Activated gamma-delta T cell treated with Interleukin-2 at 50 U/mL for 16 hours (primary cell): ENCODE data around the gene PREP.

ENCODE experiments used
- DNase-seq: peaks from one replicate; pipeline ENCODE4 v3.0.0-alpha.2; 2020

PREP gene

GRCh38 chr6:105304825-105305224, 98.1 kb downstream of the PREP start:
- no peak for DNase-seq

GRCh38 chr6:105304366-105304765, 98.5 kb downstream of the PREP start:
- no peak for DNase-seq

GRCh38 chr6:105302617-105303128, 100.2 kb downstream of the PREP start:
- no peak for DNase-seq

GRCh38 chr6:105301756-105302616, 100.9 kb downstream of the PREP start:
- DNase-seq = no peak

- no peak for DNase-seq
Measured at GRCh38 chr6:105301072-105301503, 101.8 kb downstream of the PREP start.

- DNase-seq = no peak
Measured at GRCh38 chr6:105300090-105300489, 102.8 kb downstream of the PREP start.

- no peak for DNase-seq
Measured at GRCh38 chr6:105294129-105294528, 108.8 kb downstream of the PREP start.

- DNase-seq = no peak
Measured at GRCh38 chr6:105292689-105293339, 110.1 kb downstream of the PREP start.

- DNase-seq = no peak
Measured at GRCh38 chr6:105291525-105291924, 111.4 kb downstream of the PREP start.

- no peak for DNase-seq
Measured at GRCh38 chr6:105282631-105283585, 120.0 kb downstream of the PREP start.

- DNase-seq = no peak
Measured at GRCh38 chr6:105280033-105280432, 122.8 kb downstream of the PREP start.

GRCh38 chr6:105279463-105279862, 123.4 kb downstream of the PREP start:
- no peak for DNase-seq

- DNase-seq = no peak
Measured at GRCh38 chr6:105278813-105279212, 124.1 kb downstream of the PREP start.

- no peak for DNase-seq
Measured at GRCh38 chr6:105278035-105278434, 124.8 kb downstream of the PREP start.

- DNase-seq = no peak
Measured at GRCh38 chr6:105276374-105276773, 126.5 kb downstream of the PREP start.

- DNase-seq = no peak
Measured at GRCh38 chr6:105275542-105275941, 127.3 kb downstream of the PREP start.

GRCh38 chr6:105274678-105275077, 128.2 kb downstream of the PREP start:
- no peak for DNase-seq

GRCh38 chr6:105273589-105273988, 129.3 kb downstream of the PREP start:
- no peak for DNase-seq

GRCh38 chr6:105272786-105273185, 130.1 kb downstream of the PREP start:
- DNase-seq = no peak

GRCh38 chr6:105270511-105270910, 132.4 kb downstream of the PREP start:
- no peak for DNase-seq

GRCh38 chr6:105269390-105269789, 133.5 kb downstream of the PREP start:
- DNase-seq = no peak

GRCh38 chr6:105263685-105264610, 138.9 kb downstream of the PREP start:
- no peak for DNase-seq
